KMS-11 (cell line): Measurements from ENCODE around the gene TNFRSF11A.

Experiments used
- H2AFZ ChIP-seq: fragments of 200-600 bp; sonication (generic); 2 replicates; pipeline ENCODE4 v1.6.1; 2016; ENCODE audit warnings: antibody characterized with exemption, mixed run types, low read depth
- H3K27ac ChIP-seq: fragments of 200-600 bp; sonication (generic); 2 replicates; pipeline ENCODE4 v1.6.1; 2016; ENCODE audit warnings: mild to moderate bottlenecking, mixed run types
- H3K27me3 ChIP-seq: fragments of 200-600 bp; sonication (generic); 2 replicates; pipeline ENCODE4 v1.6.1; 2017; ENCODE audit warnings: mild to moderate bottlenecking, low read depth, mixed run types, moderate library complexity; ENCODE audit not compliant: insufficient read depth
- H3K36me3 ChIP-seq: fragments of 200-600 bp; sonication (generic); 2 replicates; pipeline ENCODE4 v1.6.1; 2017; ENCODE audit warnings: mild to moderate bottlenecking, mixed run types; ENCODE audit not compliant: insufficient read depth
- H3K4me1 ChIP-seq: fragments of 200-600 bp; sonication (generic); 2 replicates; pipeline ENCODE4 v1.6.1; 2016; ENCODE audit warnings: mild to moderate bottlenecking, low read depth, mixed run types; ENCODE audit not compliant: poor library complexity, severe bottlenecking
- H3K4me2 ChIP-seq: fragments of 200-600 bp; sonication (generic); 2 replicates; pipeline ENCODE4 v1.7.0; 2016; ENCODE audit warnings: mild to moderate bottlenecking, mixed run types
- H3K4me3 ChIP-seq: fragments of 200-600 bp; sonication (generic); IDR thresholded peaks from 2 replicates; pipeline ENCODE4 v1.6.1; 2017; ENCODE audit warnings: low read depth, low read length, mixed read lengths; ENCODE audit not compliant: insufficient read depth
- H3K79me2 ChIP-seq: fragments of 200-600 bp; sonication (generic); 2 replicates; pipeline ENCODE4 v1.6.1; 2016; ENCODE audit warnings: low read depth, mixed run types; ENCODE audit not compliant: insufficient read depth
- H3K9ac ChIP-seq: fragments of 200-600 bp; sonication (generic); 2 replicates; pipeline ENCODE4 v1.6.1; 2016; ENCODE audit warnings: mild to moderate bottlenecking, mixed run types
- H4K20me1 ChIP-seq: fragments of 200-600 bp; sonication (generic); 2 replicates; pipeline ENCODE4 v1.6.1; 2016; ENCODE audit warnings: mild to moderate bottlenecking, mixed run types; ENCODE audit not compliant: insufficient read depth
- TF ChIP-seq, protein P1 (sequence below): fragments of 200-600 bp; sonication (generic); conservative IDR thresholded peaks from 2 replicates; pipeline ENCODE4 v1.6.1; 2017; ENCODE audit warnings: low read depth, mild to moderate bottlenecking, antibody characterized with exemption, low read length, moderate library complexity, mixed read lengths

The TNFRSF11A gene

DNA sequence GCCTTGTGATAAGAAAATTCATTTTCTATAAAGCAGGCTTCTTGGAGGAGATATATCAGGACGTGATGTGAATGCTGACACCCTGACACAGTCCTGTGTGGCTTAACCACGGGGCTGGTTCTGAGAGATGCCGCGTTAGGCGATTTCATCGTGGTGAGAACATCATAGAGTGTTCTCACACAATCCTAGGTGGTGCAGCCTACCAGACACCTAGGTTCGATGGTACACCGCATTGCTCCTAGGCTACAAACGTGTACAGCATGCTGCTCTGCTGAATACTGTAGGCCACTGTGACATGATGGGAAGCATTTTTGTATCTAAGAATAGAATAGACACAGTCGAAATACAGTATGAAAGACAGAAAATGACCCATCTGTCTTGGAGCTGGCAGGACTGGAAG lies 82.5 kb downstream of the TNFRSF11A start:
- Histone ChIP-seq H3K4me2 (no peak overlapping the region), H3K4me3 (no peak overlapping the region), H3K9ac (no peak overlapping the region), H3K27ac (no peak overlapping the region), H3K79me2 (no peaks in the 10 kb centered on the region), H2AFZ (no peak overlapping the region), H3K27me3 (no peaks in the 10 kb centered on the region), H3K36me3 (no peaks in the 10 kb centered on the region), H4K20me1 (no peaks in the 10 kb centered on the region), H3K4me1 (no peaks in the 10 kb centered on the region)
- TF ChIP-seq, protein P1, sequence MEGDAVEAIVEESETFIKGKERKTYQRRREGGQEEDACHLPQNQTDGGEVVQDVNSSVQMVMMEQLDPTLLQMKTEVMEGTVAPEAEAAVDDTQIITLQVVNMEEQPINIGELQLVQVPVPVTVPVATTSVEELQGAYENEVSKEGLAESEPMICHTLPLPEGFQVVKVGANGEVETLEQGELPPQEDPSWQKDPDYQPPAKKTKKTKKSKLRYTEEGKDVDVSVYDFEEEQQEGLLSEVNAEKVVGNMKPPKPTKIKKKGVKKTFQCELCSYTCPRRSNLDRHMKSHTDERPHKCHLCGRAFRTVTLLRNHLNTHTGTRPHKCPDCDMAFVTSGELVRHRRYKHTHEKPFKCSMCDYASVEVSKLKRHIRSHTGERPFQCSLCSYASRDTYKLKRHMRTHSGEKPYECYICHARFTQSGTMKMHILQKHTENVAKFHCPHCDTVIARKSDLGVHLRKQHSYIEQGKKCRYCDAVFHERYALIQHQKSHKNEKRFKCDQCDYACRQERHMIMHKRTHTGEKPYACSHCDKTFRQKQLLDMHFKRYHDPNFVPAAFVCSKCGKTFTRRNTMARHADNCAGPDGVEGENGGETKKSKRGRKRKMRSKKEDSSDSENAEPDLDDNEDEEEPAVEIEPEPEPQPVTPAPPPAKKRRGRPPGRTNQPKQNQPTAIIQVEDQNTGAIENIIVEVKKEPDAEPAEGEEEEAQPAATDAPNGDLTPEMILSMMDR, result no peak

DNA sequence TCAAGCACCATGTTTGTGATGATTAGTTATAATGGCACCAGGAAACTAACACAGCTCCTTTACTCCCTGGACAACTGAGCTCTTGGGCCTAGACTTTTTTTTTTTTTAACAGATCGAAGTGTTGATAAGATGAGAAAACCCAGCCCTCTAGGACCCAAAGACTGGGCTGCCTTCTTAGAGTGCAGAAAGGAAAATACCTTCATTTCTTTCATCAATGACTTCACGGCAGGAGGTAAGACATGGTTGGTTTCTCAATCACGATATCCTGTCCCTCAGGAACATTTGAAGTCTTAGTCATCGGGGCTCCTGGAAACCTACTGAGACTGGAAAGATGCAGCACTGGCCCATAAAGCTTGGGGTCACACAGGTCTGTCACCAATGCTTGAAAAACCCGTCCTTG lies 84.7 kb downstream of the TNFRSF11A start:
- Histone ChIP-seq H3K4me1 (no peaks in the 10 kb centered on the region), H3K4me2 (no peak overlapping the region), H3K27me3 (no peaks in the 10 kb centered on the region), H3K27ac (no peak overlapping the region), H3K4me3 (no peak overlapping the region), H3K79me2 (no peaks in the 10 kb centered on the region), H3K9ac (no peak overlapping the region), H3K36me3 (no peaks in the 10 kb centered on the region), H4K20me1 (no peaks in the 10 kb centered on the region), H2AFZ (no peak overlapping the region)
- TF ChIP-seq, protein P1, result no peak

DNA sequence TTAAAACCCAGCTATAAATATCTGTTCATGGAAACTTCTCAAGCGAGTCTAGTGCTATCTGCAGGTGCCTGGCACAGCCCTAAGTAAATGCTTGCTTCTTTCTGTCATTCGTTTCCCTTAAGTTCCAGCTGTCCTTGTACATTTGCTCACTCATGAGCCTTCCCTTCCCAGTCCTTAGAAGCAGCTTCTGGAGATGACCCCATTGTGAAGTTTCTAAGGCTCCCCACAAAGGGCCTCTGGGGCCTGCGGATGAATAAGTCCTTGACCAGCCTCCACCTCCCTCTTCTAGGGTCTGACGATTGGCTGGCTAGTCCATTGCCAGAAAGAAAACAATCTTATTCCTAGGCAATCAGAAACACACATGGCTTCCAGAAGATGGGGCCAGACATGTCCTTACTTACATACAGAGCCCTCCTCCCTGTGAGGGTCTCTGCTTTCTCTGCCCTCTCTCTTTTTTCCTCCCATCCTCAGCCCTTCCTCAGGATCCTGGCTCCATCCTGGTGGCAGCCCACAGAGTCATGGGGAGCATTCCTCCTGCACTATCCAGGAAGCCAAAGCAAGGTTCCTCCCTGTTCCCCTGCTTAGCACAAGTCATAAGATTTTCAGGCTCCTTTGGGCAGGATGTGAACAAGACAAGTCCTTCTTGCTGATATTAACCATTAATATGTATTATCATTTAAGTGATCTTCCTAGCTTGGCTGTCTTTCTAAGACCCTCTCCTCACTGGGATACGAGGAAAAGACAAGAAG lies 87.3 kb downstream of the TNFRSF11A start:
- Histone ChIP-seq H3K4me3 (no peak overlapping the region), H3K9ac (no peak overlapping the region), H3K27ac (no peak overlapping the region), H3K4me1 (no peaks in the 10 kb centered on the region), H3K79me2 (no peaks in the 10 kb centered on the region), H2AFZ (no peak overlapping the region), H3K36me3 (no peaks in the 10 kb centered on the region), H3K27me3 (no peaks in the 10 kb centered on the region), H4K20me1 (no peaks in the 10 kb centered on the region), H3K4me2 (no peak overlapping the region)
- TF ChIP-seq, protein P1, result no peak

DNA sequence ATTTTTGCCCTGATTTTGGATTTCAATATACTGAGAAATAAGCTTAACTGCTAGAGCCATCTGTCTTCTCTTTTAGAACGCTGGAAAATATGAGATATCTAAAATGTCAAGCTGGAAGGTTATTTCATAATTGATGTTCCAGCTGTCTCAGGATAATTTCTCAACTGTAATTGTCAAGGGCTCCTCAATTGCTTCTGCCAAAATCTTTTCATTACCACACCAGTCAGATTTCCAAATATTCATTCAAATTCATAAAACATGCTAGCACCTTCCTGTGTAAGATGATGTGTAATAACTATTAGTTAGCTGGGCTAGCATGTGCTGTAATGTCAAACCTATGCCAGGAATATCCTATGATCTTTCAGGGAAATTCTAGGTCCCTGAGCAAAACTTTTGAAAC lies 88.1 kb downstream of the TNFRSF11A start:
- H3K36me3 ChIP-seq, result no peaks in the 10 kb centered on the region
- H3K4me2 ChIP-seq, result no peak overlapping the region
- no peak overlapping the region for H2AFZ ChIP-seq
- no peak overlapping the region for H3K27ac ChIP-seq
- no peaks in the 10 kb centered on the region for H3K4me1 ChIP-seq
- H3K4me3 ChIP-seq, result no peak overlapping the region
- TF ChIP-seq, protein P1, result no peak
- no peak overlapping the region for H3K9ac ChIP-seq
- H3K27me3 ChIP-seq, result no peaks in the 10 kb centered on the region
- H4K20me1 ChIP-seq, result no peaks in the 10 kb centered on the region
- H3K79me2 ChIP-seq, result no peaks in the 10 kb centered on the region
